ENCODE data around the gene ADAM15. TPM values are rescaled to one million over a fixed set of nuclear protein-coding genes. Genes with fewer than 3 reads are reported as not detected.

The ADAM15 gene
- polyA plus RNA-seq, 2 of the 4 experiments (the other 2 are of a cell fraction), result 25.6 to 33.0 TPM

GRCh38 chr1:155085504-155086127 lies 34.5 kb downstream of the ADAM15 start (continued):
- TF ChIP-seq PHF8 (IDR thresholded peaks at IDR 0.05; ENCODE audit: borderline replicate concordance, low read depth) (no peak), RFX5 (IDR thresholded peaks at IDR 0.05) (0 out of 2 replicates have a peak, but pooled peaks have one; percentile 13), CBX8 (IDR thresholded peaks at IDR 0.05) (no peak), USF2 (IDR thresholded peaks at IDR 0.05) (no peak), REST (IDR thresholded peaks at IDR 0.05) (no peak), ELK1 (IDR thresholded peaks at IDR 0.05; ENCODE audit: low read depth, low read length) (no peak), RAD21 (conservative IDR thresholded peaks at IDR 0.05 in 1 of 2, IDR thresholded peaks at IDR 0.05 in 1 of 2) (no peak)

GRCh38 chr1:155086128-155086741 lies 35.1 kb downstream of the ADAM15 start:
- no peaks in the 10 kb centered on the region for H3K9me3 ChIP-seq
- peaks cover 37% of the 10 kb centered on the region for H3K4me1 ChIP-seq
- ChIA-PET POLR2A (interaction anchor here (1.8 kb wide), 1 partner anchor 113 kb away, joined by 7 read pairs; no protein-coding TSS in a partner anchor), CTCF (interaction anchor here (0.7 to 5.5 kb wide), 29 partner anchors 9 to 597 kb away, joined by 3 to 350 read pairs (median 6); partner anchors contain the start of genes ADAM15, DCST1, DCST2 and EFNA1)
- DNase-seq (ENCODE audit: low read depth in 1 of 2, low spot score in 1 of 2) (peak; percentile 69 to 82), ATAC-seq (peak; percentile 19 to 58; a peak in 3 of 6 replicates), FAIRE-seq (no peak)
- H3K4me3 ChIP-seq, result peak overlapping the region; percentile 59
- 9% methylated on average over 12 of the region's 24 CpGs for WGBS (ENCODE audit: missing lambda C conversion rate)
- peak overlapping the region; percentile 74 to 88 for H3K27ac ChIP-seq
- peak overlapping the region; percentile 100 for H3K4me2 ChIP-seq
- TF ChIP-seq RAD21 (conservative IDR thresholded peaks at IDR 0.05 in 1 of 2, IDR thresholded peaks at IDR 0.05 in 1 of 2) (peak; percentile 26 to 39; a peak in 3 of 5 replicates), FOSB (CRISPR knock-in tag; IDR thresholded peaks at IDR 0.05) (no peak), JUNB (IDR thresholded peaks at IDR 0.05) (no peak), TFCP2L1 (CRISPR knock-in tag; IDR thresholded peaks at IDR 0.05) (no peak), CTCF (IDR thresholded peaks at IDR 0.05) (peak; percentile 90), BHLHE40 (IDR thresholded peaks at IDR 0.05; ENCODE audit: low read depth, low read length) (no peak), NR3C1 (IDR thresholded peaks at IDR 0.05) (no peak), ESRRA (IDR thresholded peaks at IDR 0.05; ENCODE audit: borderline replicate concordance, low read length) (no peak), NPAS2 (CRISPR knock-in tag; IDR thresholded peaks at IDR 0.05; ENCODE audit: borderline replicate concordance) (no peak), GATA3 (IDR thresholded peaks at IDR 0.05; ENCODE audit: borderline replicate concordance) (no peak), ZNF302 (CRISPR knock-in tag; IDR thresholded peaks at IDR 0.05) (no peak), CBX2 (IDR thresholded peaks at IDR 0.05; ENCODE audit: borderline replicate concordance, low read depth) (no peak), SMC3 (IDR thresholded peaks at IDR 0.05) (peak; percentile 48), MAX (IDR thresholded peaks at IDR 0.05) (peak; percentile 60; the same call in 1 of the 2 replicates), MAZ (IDR thresholded peaks at IDR 0.05; ENCODE audit: borderline replicate concordance, low read depth, low read length) (no peak)

Measured in A549 (cell line).